ENCODE data around the gene DSEL. TPM values are rescaled to one million over a fixed set of nuclear protein-coding genes. Genes with fewer than 3 reads are reported as not detected.

DSEL gene
- total and polyA plus RNA-seq, 2 experiments from 2014 or later: 4.0 to 18.9 TPM

DNA sequence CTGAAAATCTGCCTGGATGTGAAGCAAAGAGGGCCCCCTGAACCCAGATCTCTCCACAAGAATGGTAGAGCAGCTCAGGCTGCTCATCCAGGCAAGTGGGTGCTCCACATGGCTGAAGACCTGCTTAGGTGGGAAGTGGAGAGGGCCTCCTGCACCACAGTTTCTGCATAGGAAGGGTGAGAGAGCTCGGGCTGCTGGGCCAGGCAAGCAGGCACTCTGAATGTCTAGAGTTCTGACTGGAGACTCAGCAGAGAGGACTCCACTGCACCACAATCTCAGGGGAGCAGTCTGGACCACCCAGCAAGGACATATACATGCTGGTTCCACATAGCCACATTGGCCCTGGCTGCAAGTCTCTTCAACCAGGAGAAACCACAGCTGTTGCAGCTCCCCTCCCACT lies 52.0 kb downstream of the DSEL start:
- no peak overlapping the region for H2AFZ ChIP-seq
- H3K4me2 ChIP-seq: no peak overlapping the region
- no peaks in the 10 kb centered on the region for H3K27me3 ChIP-seq
- no peaks in the 10 kb centered on the region for H3K9me2 ChIP-seq (replicated peaks; ENCODE audit: insufficient read depth)
- no peaks in the 10 kb centered on the region for H3K36me3 ChIP-seq (replicated peaks; ENCODE audit: insufficient read depth, low read depth)
- no peaks in the 10 kb centered on the region for H3K4me1 ChIP-seq (ENCODE audit: insufficient read depth)
- no peaks in the 10 kb centered on the region for H3K79me2 ChIP-seq
- no peak for DNase-seq (ENCODE audit: low spot score)
- WGBS (ENCODE audit: low lambda C conversion rate, missing lambda C conversion rate): 95% methylated on average over 1 of the region's 1 CpG
- no peaks in the 10 kb centered on the region for H3K9me3 ChIP-seq (ENCODE audit: low read depth)
- H3K27ac ChIP-seq: no peak overlapping the region
- TF ChIP-seq EZH2phosphoT487 (IDR thresholded peaks at IDR 0.05; ENCODE audit: low read depth, severe bottlenecking, unreplicated experiment) (no peak), EZH2 (IDR thresholded peaks at IDR 0.05; ENCODE audit: borderline replicate concordance) (no peak)
- TF ChIP-seq, protein P1, sequence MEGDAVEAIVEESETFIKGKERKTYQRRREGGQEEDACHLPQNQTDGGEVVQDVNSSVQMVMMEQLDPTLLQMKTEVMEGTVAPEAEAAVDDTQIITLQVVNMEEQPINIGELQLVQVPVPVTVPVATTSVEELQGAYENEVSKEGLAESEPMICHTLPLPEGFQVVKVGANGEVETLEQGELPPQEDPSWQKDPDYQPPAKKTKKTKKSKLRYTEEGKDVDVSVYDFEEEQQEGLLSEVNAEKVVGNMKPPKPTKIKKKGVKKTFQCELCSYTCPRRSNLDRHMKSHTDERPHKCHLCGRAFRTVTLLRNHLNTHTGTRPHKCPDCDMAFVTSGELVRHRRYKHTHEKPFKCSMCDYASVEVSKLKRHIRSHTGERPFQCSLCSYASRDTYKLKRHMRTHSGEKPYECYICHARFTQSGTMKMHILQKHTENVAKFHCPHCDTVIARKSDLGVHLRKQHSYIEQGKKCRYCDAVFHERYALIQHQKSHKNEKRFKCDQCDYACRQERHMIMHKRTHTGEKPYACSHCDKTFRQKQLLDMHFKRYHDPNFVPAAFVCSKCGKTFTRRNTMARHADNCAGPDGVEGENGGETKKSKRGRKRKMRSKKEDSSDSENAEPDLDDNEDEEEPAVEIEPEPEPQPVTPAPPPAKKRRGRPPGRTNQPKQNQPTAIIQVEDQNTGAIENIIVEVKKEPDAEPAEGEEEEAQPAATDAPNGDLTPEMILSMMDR (IDR thresholded peaks at IDR 0.05; ENCODE audit: poor library complexity): no peak
- no peaks in the 10 kb centered on the region for H4K20me1 ChIP-seq (ENCODE audit: insufficient read depth, poor library complexity, severe bottlenecking)
- no peak overlapping the region for H3K4me3 ChIP-seq

- H2AFZ ChIP-seq: no peak overlapping the region
- TF ChIP-seq EZH2phosphoT487 (IDR thresholded peaks at IDR 0.05; ENCODE audit: low read depth, severe bottlenecking, unreplicated experiment): no peak
- TF ChIP-seq, protein P1 (IDR thresholded peaks at IDR 0.05; ENCODE audit: poor library complexity): peak; percentile 20
- H3K4me1 ChIP-seq (ENCODE audit: insufficient read depth): no peaks in the 10 kb centered on the region
- 73% methylated on average over 2 of the region's 2 CpGs for WGBS (ENCODE audit: low lambda C conversion rate, missing lambda C conversion rate)
- no peak overlapping the region for H3K27ac ChIP-seq
- H3K9me3 ChIP-seq (ENCODE audit: low read depth): no peaks in the 10 kb centered on the region
- H3K4me2 ChIP-seq: no peak overlapping the region
- no peaks in the 10 kb centered on the region for H4K20me1 ChIP-seq (ENCODE audit: insufficient read depth, poor library complexity, severe bottlenecking)
- H3K36me3 ChIP-seq (replicated peaks; ENCODE audit: insufficient read depth, low read depth): no peaks in the 10 kb centered on the region
- H3K4me3 ChIP-seq: no peak overlapping the region
- no peaks in the 10 kb centered on the region for H3K9me2 ChIP-seq (replicated peaks; ENCODE audit: insufficient read depth)
- no peaks in the 10 kb centered on the region for H3K27me3 ChIP-seq
- H3K79me2 ChIP-seq: no peaks in the 10 kb centered on the region
- peak; percentile 11 for DNase-seq (ENCODE audit: low spot score)
These were observed 52.7 kb downstream of the DSEL start for GRCh38 chr18:67463829-67464228.

DNA sequence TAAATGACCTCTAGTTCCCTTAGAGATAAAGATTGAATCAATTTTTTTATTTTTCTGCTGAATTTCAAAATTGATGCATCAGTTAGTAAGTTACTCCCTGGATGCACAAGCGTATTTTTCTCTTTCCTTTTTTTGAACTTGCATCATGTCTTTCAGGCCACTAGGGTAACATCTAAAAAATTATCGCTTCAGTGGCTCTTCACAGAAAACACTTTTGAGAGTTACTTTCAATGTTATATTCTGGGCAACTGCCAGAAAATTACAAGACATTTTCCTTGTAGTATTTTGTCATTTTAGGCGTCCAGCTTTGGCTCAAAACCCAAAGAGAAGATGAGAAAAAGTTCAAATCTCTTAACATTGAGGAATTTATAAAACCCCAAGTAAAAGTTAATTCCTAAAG lies 59.8 kb downstream of the DSEL start:
- TF ChIP-seq, protein P1 (IDR thresholded peaks at IDR 0.05; ENCODE audit: poor library complexity): no peak
- TF ChIP-seq EZH2 (IDR thresholded peaks at IDR 0.05; ENCODE audit: borderline replicate concordance) (no peak), EZH2phosphoT487 (IDR thresholded peaks at IDR 0.05; ENCODE audit: low read depth, severe bottlenecking, unreplicated experiment) (no peak)
- DNase-seq (ENCODE audit: low spot score): no peak

More for the DNA sequence above, 59.8 kb downstream of the DSEL start:
- H3K4me1 ChIP-seq (ENCODE audit: insufficient read depth): no peaks in the 10 kb centered on the region
- no peaks in the 10 kb centered on the region for H3K36me3 ChIP-seq (replicated peaks; ENCODE audit: insufficient read depth, low read depth)
- H3K27ac ChIP-seq: no peak overlapping the region
- no peak overlapping the region for H3K4me3 ChIP-seq
- H3K27me3 ChIP-seq: no peaks in the 10 kb centered on the region
- no peak overlapping the region for H2AFZ ChIP-seq
- no peaks in the 10 kb centered on the region for H3K9me3 ChIP-seq (ENCODE audit: low read depth)
- no peaks in the 10 kb centered on the region for H3K79me2 ChIP-seq
- H4K20me1 ChIP-seq (ENCODE audit: insufficient read depth, poor library complexity, severe bottlenecking): no peaks in the 10 kb centered on the region
- H3K9me2 ChIP-seq (replicated peaks; ENCODE audit: insufficient read depth): no peaks in the 10 kb centered on the region
- WGBS (ENCODE audit: low lambda C conversion rate, missing lambda C conversion rate): 81% methylated on average over 3 of the region's 3 CpGs
- H3K4me2 ChIP-seq: no peak overlapping the region

Measured in hepatocyte (in vitro differentiated cells).